Amygdala (tissue), 56 donors: ENCODE results near the gene IL22RA1.

ENCODE experiments used
- DNase-seq, 56 donors: peaks; one replicate each; lab custom pipeline; 2025; lab: John Stamatoyannopoulos, UW

Gene IL22RA1

GRCh38 chr1:24081190-24081589 lies 61.8 kb downstream of the IL22RA1 start:
- DNase-seq, result no peak

DNA sequence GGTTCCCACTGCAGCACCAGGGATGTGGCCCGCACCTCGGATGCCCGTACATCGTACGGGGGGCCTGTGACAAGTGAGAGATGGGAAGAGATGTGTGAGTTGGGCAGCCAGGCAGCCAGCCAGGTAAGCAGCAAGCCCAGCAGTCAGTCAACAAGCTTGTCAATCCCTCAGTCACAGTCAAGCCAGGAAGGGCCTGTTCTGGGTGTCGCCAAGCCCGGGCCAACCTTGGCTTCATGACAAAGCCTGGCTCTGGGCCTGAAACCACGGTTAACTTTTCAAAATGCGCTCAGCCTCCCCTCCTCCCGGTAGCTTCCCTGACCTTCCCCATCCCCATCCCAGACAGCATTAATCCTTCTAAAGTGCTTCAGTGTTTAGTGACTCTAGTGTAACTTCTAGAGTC lies 62.8 kb downstream of the IL22RA1 start:
- DNase-seq, result no peak

- DNase-seq, result no peak
Observed at GRCh38 chr1:24077278-24077978, 65.5 kb downstream of the IL22RA1 start.

DNA sequence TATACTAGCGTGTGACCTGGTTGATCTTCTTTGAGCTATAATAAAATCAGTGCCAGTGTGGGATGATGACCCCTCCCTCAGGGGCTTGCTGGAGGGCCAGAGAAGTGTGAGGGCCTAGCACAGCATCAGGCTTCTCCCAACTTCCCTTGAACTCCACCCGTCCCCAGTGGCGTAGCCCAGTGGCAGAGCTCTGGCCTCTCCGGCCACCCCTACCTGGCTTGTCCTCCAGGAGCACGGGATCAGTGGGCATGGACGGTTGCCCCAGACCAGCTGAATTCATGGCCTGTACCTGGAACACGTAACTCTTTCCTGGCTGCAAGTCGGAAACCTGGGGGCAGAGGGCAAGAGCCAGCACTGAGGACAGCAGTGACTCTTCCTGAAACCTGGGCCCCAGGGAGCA lies 67.0 kb downstream of the IL22RA1 start:
- no peak for DNase-seq

DNA sequence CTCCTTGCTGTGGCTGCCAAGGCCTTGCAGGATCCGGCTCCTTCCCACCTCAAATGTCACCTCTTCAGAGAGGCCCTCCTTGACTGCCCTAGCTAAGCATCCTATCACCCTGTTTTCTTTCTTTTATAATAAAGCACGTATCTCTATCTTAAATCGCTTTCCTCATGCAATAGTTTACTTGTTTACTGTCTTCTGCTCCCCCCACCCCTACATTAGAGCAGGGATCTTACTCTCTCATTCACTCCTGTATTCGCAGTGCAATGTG lies 67.4 kb downstream of the IL22RA1 start:
- no peak for DNase-seq

DNA sequence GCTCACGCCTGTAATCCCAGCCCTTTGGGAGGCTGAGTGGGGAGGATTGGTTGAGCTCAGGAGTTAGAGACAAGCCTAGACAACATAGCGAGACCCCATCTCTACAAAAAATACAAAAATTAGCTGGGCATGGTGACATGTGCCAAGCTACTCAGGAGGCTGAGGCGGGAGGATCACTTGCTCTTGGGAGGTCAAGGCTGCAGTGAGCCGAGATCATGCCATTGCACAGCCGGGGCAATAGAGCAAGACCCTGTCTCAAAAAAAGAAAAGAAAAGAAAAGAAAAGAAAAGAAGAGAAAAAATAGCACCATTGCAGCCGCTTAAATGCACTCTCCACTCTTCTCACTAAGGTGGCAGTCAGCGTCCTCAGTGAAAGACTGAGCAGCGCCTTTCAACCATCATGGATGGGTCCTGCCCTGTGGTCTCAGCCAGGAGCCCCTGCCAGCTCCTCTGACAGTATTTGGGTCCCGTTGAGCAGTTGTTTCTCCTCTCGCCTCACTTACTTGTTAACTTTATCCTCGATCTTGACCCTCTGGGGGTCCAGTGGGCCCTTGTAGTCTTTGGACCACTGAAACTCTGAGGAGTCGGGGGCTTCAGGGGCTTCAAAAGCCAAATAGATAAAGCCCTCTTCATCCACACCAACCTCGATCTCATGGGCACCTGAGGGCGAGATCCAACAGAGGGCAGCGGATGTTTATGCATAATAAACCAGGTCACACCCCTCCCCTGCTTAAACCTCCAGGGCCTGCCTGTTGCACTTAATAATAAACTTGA lies 67.9 kb downstream of the IL22RA1 start:
- no peak for DNase-seq

DNA sequence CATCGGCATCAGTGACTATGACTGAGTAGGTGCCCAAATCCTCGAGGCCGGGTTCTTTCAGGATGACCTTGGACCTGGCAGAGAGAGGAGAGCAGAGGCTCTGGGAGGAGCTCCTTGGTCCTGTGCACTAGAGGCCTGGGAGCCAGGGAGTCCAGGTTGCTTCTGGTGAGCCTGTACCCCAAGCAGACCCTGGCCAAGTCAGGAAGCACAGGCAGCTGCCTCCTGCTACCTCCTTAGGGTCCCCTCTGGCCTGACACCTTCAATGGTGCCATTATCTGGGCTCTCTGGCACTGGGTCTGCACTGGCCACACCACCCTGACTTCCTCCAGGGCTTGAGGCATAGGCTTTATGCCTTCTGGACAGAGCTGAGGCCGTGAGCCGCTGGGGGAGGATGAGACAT lies 68.7 kb downstream of the IL22RA1 start:
- DNase-seq, result no peak

DNA sequence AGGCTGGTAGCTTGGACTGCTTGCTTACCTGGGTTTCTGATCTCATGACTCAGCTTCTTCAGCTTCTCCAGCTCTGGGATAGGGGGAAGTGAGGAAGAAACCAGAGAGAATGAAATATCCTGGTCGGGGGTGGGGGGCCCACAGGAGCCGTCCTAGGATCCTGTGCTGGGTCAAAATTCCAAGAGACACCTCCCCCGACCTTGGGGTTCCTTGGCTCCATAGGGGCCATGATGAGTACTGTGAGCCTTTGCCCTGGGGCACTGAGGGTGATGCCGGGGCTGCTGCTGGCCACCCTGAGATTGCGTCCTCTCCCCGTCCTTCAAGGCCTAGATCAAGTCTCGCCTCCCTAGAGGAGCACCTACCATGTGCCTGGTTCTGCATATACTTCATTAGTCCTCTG lies 71.0 kb downstream of the IL22RA1 start:
- no peak for DNase-seq

DNA sequence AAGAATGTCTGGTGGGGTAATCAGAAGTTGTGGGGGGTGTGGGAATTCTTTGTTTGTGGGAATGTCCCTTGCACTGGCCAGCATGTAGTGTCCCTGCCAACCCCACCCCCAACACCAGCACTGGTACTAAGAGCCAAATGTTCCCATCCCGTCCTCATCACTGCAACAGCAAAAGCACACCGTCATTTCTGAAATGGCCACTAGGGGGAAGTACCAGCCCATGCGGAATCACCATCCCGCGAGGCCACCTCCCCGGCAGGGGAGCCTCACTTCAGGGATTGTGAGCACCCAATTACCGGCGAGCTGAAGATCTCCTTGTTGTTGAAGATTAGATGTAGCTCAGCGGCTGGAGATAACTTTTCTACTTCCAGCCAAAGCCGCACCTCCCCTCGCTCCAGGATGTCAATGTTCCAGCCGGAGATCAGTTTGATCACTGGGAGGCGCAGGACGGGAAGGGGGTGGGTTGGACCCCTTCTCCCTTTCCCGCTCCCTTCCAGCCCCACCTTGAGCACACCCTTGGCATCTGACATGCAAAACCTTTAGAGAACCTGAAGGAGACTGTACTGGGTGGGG lies 72.0 kb downstream of the IL22RA1 start:
- DNase-seq, result peak in 48 of 56 donors; percentile 7 to 80 (median 32)

GRCh38 chr1:24069817-24070216 lies 73.1 kb downstream of the IL22RA1 start:
- no peak for DNase-seq
